ENCODE results near the gene GAB2. TPM values are rescaled to one million over a fixed set of nuclear protein-coding genes. Genes with fewer than 3 reads are reported as not detected.

The GAB2 gene
- total RNA-seq, 1 experiment from 2014 or later: 10.6 TPM

GRCh38 chr11:78197816-78198215 lies 219.8 kb downstream of the GAB2 start:
- Mint-ChIP-seq H3K27me3 (ENCODE audit: unreplicated experiment) (no peaks in the 10 kb centered on the region), H3K36me3 (ENCODE audit: insufficient read depth, unreplicated experiment) (peaks cover 2% of the 10 kb centered on the region), H3K4me1 (ENCODE audit: low read depth, unreplicated experiment) (peaks cover 24% of the 10 kb centered on the region), H3K27ac (ENCODE audit: unreplicated experiment) (no peak overlapping the region), H3K9me3 (ENCODE audit: low read depth, unreplicated experiment) (no peaks in the 10 kb centered on the region), H3K4me3 (ENCODE audit: low read depth, unreplicated experiment) (no peak overlapping the region)
- intact Hi-C loops (cut with micrococcal nuclease; ENCODE audit: unreplicated experiment): no loop called here
- BruUV-seq (replicated peaks): no TSS peak
- CTCF ChIA-PET: interaction anchor here (0.6 kb wide), 1 partner anchor 40 kb away, joined by 8 read pairs; no protein-coding TSS in a partner anchor
- no peak for TF ChIP-seq CTCF (IDR thresholded peaks at IDR 0.05; ENCODE audit: unreplicated experiment)
- DNase-seq: no peak

- TF ChIP-seq CTCF (IDR thresholded peaks at IDR 0.05; ENCODE audit: unreplicated experiment): no peak
- Mint-ChIP-seq H3K27ac (ENCODE audit: unreplicated experiment) (no peak overlapping the region), H3K36me3 (ENCODE audit: insufficient read depth, unreplicated experiment) (no peaks in the 10 kb centered on the region), H3K4me3 (ENCODE audit: low read depth, unreplicated experiment) (no peak overlapping the region), H3K4me1 (ENCODE audit: low read depth, unreplicated experiment) (peaks cover 19% of the 10 kb centered on the region), H3K9me3 (ENCODE audit: low read depth, unreplicated experiment) (no peaks in the 10 kb centered on the region), H3K27me3 (ENCODE audit: unreplicated experiment) (no peaks in the 10 kb centered on the region)
- no TSS peak for BruUV-seq (replicated peaks)
- intact Hi-C loops (cut with micrococcal nuclease; ENCODE audit: unreplicated experiment): no loop called here
- no peak for DNase-seq
- CTCF ChIA-PET: no interaction called here
Measured at GRCh38 chr11:78196661-78197091, 220.9 kb downstream of the GAB2 start.

GRCh38 chr11:78195917-78196560 lies 221.6 kb downstream of the GAB2 start:
- H3K27ac Mint-ChIP-seq (ENCODE audit: unreplicated experiment): no peak overlapping the region
- no peaks in the 10 kb centered on the region for H3K9me3 Mint-ChIP-seq (ENCODE audit: low read depth, unreplicated experiment)
- no TSS peak for BruUV-seq (replicated peaks)
- peaks cover 19% of the 10 kb centered on the region for H3K4me1 Mint-ChIP-seq (ENCODE audit: low read depth, unreplicated experiment)
- H3K4me3 Mint-ChIP-seq (ENCODE audit: low read depth, unreplicated experiment): no peak overlapping the region
- H3K27me3 Mint-ChIP-seq (ENCODE audit: unreplicated experiment): no peaks in the 10 kb centered on the region
- CTCF ChIA-PET: no interaction called here
- no peaks in the 10 kb centered on the region for H3K36me3 Mint-ChIP-seq (ENCODE audit: insufficient read depth, unreplicated experiment)
- no peak for TF ChIP-seq CTCF (IDR thresholded peaks at IDR 0.05; ENCODE audit: unreplicated experiment)
- intact Hi-C loops (cut with micrococcal nuclease; ENCODE audit: unreplicated experiment): no loop called here
- DNase-seq: no peak

- intact Hi-C loops (cut with micrococcal nuclease; ENCODE audit: unreplicated experiment): no loop called here
- no peaks in the 10 kb centered on the region for H3K9me3 Mint-ChIP-seq (ENCODE audit: low read depth, unreplicated experiment)
- TF ChIP-seq CTCF (IDR thresholded peaks at IDR 0.05; ENCODE audit: unreplicated experiment): no peak
- no peak for DNase-seq
- no peak overlapping the region for H3K4me3 Mint-ChIP-seq (ENCODE audit: low read depth, unreplicated experiment)
- H3K27me3 Mint-ChIP-seq (ENCODE audit: unreplicated experiment): no peaks in the 10 kb centered on the region
- H3K36me3 Mint-ChIP-seq (ENCODE audit: insufficient read depth, unreplicated experiment): peaks cover 5% of the 10 kb centered on the region
- no TSS peak for BruUV-seq (replicated peaks)
- no peak overlapping the region for H3K27ac Mint-ChIP-seq (ENCODE audit: unreplicated experiment)
- CTCF ChIA-PET: no interaction called here
- H3K4me1 Mint-ChIP-seq (ENCODE audit: low read depth, unreplicated experiment): peaks cover 34% of the 10 kb centered on the region
Measured at GRCh38 chr11:78194490-78194889, 223.1 kb downstream of the GAB2 start.

Measured in Calu3 (cell line).